D721Med (cell line): ENCODE results near the gene AK2.
"Not testable (repeated sequence)": the region's sequence is repeated elsewhere in the genome, so short reads cannot be mapped to it uniquely, and the experiment has no call there.

ENCODE experiments used
- DNase-seq: peaks from one replicate; pipeline ENCODE4 v3.0.0; 2011; ENCODE audit warnings: low spot score; ENCODE audit not compliant: insufficient read length
- FAIRE-seq: peaks from 2 replicates; lab custom pipeline; 2011; peaks lifted over from hg19 to GRCh38; lab: Jason Lieb, UNC
- CTCF ChIP-seq: IDR thresholded peaks from 2 replicates; pipeline ENCODE4 v1.5.1; 2012; ENCODE audit warnings: mild to moderate bottlenecking, control low read depth; ENCODE audit not compliant: insufficient read depth; ENCODE audit errors: missing control alignments

Gene AK2

GRCh38 chr1:33080373-33080772 lies 43.7 kb upstream of the AK2 start:
- no peak for TF ChIP-seq CTCF
- FAIRE-seq (no peak), DNase-seq (no peak)

- no peak for FAIRE-seq
- TF ChIP-seq CTCF: no peak
- no peak for DNase-seq
Measured at GRCh38 chr1:33078030-33078591, 41.4 kb upstream of the AK2 start.

- no peak for DNase-seq
Measured at GRCh38 chr1:33074193-33074945, 37.7 kb upstream of the AK2 start.

GRCh38 chr1:33072707-33073106 lies 36.0 kb upstream of the AK2 start:
- TF ChIP-seq CTCF: no peak
- DNase-seq (no peak), FAIRE-seq (no peak)

More at GRCh38 chr1:33074193-33074945, 37.7 kb upstream of the AK2 start:
- TF ChIP-seq CTCF: no peak
- no peak for FAIRE-seq

- DNase-seq (no peak), FAIRE-seq (no peak)
- no peak for TF ChIP-seq CTCF
Measured at GRCh38 chr1:33070628-33071027, 33.9 kb upstream of the AK2 start.

GRCh38 chr1:33068108-33068507 lies 31.4 kb upstream of the AK2 start:
- not testable (repeated sequence) for FAIRE-seq, DNase-seq

GRCh38 chr1:33066477-33066876 lies 29.8 kb upstream of the AK2 start:
- FAIRE-seq: not testable (repeated sequence)

GRCh38 chr1:33065301-33065700 lies 28.6 kb upstream of the AK2 start:
- DNase-seq: no peak
- FAIRE-seq: no peak
- no peak for TF ChIP-seq CTCF

More at GRCh38 chr1:33066477-33066876, 29.8 kb upstream of the AK2 start:
- DNase-seq: not testable (repeated sequence)

- not testable (repeated sequence) for DNase-seq, FAIRE-seq
Measured at GRCh38 chr1:33064284-33064683, 27.6 kb upstream of the AK2 start.
